OCI-LY1 (cell line): ENCODE data around the gene DDX1.

ENCODE experiments used
- CTCF ChIP-seq: fragments of 200-600 bp; sonication (generic), shearing (Covaris generic); IDR thresholded peaks from 2 replicates; pipeline ENCODE4 v1.5.1; 2017; ENCODE audit warnings: mild to moderate bottlenecking, antibody characterized with exemption, low read length, moderate library complexity, mixed read lengths
- EZH2 ChIP-seq: fragments of 200-600 bp; sonication (generic), shearing (Covaris generic); IDR thresholded peaks from 2 replicates; pipeline ENCODE4 v1.8.0; 2017; ENCODE audit warnings: borderline replicate concordance, mixed run types, mild to moderate bottlenecking, antibody characterized with exemption, low read length, moderate library complexity, mixed read lengths

- TF ChIP-seq EZH2 = no peak
- no peak for TF ChIP-seq CTCF
Observed at GRCh38 chr2:15547115-15547876, 44.4 kb upstream of the DDX1 start.
